CD4-positive, alpha-beta T cell treated with Interleukin-4 for 1 hour (primary cell): Measurements from ENCODE around the gene HINFP.
"Not testable (repeated sequence)": the region's sequence is repeated elsewhere in the genome, so short reads cannot be mapped to it uniquely, and the experiment has no call there.

Experiments
- DNase-seq, 2 donors: peaks; one replicate each; pipeline ENCODE4 v3.0.0-alpha.2; 2020 to 2022

HINFP gene

DNA sequence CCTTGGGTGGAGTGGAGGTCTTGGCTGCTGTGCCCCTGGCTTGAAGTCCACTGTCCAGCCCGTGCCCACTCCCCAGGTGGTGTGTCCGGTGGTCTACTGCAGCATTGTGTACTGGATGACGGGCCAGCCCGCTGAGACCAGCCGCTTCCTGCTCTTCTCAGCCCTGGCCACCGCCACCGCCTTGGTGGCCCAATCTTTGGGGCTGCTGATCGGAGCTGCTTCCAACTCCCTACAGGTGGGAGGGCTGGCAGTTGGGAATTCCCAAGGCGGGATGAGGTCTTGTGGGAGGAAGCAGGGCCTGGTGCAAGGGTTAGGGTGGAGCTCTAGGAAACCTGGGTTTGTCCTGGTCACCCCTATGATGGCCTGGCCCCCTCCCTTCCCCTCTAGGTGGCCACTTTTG, 38.8 kb downstream of the HINFP start:
- no peak for DNase-seq

DNA sequence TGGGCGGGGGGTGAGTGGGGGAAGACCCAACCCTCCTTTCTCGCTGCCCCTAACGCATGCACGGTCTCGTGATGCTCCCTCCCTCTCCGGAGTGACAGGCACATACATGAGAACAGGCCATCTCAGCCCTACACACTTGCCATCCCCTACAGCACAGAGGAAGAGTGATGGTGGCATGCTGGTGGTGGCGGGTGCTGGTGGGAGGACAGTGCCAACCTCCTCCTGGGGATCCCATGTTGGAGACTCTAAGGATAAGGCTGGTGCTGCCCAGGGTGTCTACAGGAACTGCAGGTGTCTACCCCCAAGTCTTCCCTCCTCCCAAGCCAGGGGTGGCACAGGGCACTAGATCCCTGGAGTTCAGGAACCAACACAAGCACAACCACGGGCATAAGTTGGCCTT, 40.5 kb downstream of the HINFP start:
- no peak for DNase-seq

DNA sequence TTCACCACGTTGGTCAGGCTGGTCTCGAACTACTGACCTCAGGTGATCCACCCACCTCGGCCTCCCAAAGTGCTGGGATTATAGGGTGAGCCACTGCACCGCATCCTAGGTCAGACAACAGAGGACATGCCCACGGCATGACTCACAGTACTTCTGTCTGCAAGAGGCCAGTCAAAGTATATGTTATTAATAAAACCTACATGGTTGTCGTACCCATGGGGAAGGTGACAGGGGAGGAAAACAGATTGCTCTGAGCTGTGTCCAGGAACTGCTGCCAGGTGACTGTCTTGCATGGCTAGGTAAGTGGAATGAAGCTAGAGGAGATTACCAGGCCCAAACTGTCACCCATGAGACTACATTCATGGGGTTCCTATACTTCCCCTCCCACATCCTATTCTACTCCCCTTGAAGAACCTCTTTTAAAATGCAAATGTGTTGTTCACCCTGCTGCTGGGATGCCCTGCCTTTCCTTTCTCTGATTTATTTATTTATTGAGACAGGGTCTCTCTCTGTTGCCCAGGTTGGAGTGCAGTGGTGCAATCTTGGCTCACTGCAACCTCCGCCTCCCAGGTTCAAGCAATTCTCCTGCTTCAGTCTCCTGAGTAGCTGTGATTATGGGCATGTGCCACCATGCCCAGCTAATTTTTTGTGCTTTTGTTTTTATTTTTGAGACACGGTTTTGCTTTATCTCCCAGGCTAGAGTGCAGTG, 45.1 kb downstream of the HINFP start:
- DNase-seq = no peak

DNA sequence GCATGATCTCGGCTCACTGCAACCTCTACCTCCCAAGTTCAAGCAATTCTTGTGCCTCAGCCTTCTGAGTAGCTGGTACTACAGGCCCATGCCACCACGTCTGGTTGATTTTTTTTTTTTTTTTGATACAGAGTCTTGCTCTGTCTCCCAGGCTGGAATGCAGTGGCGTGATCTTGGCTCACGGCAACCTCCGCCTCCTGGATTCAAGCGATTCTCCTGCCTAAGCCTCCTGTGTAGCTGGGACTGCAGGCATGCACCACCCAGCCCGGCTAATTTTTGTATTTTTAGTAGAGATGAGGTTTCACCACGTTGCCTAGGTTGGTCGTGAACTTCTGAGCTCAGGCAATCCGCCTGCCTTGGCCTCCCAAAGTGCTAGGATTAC, 45.7 kb downstream of the HINFP start:
- not testable (repeated sequence) for DNase-seq

DNA sequence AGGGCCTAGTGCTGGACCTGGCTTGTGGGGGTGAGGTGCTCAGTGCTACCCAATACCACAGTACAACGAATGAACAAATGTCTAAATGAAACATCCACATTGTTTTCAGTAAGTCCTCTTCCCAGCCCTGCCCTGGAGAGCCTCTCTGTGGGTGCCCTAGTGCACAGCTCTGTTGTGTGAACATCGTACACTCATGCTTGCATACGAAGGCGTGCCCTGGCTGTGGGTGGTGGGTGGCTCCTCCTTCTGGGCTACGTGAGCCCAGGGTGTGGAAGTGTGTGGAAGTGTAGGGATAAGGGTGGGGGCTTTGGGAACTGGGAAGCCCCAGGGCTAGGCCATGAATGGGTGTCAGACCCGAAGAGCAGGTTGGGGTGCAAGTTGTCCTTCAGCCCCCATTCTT, 46.6 kb downstream of the HINFP start:
- no peak for DNase-seq

DNA sequence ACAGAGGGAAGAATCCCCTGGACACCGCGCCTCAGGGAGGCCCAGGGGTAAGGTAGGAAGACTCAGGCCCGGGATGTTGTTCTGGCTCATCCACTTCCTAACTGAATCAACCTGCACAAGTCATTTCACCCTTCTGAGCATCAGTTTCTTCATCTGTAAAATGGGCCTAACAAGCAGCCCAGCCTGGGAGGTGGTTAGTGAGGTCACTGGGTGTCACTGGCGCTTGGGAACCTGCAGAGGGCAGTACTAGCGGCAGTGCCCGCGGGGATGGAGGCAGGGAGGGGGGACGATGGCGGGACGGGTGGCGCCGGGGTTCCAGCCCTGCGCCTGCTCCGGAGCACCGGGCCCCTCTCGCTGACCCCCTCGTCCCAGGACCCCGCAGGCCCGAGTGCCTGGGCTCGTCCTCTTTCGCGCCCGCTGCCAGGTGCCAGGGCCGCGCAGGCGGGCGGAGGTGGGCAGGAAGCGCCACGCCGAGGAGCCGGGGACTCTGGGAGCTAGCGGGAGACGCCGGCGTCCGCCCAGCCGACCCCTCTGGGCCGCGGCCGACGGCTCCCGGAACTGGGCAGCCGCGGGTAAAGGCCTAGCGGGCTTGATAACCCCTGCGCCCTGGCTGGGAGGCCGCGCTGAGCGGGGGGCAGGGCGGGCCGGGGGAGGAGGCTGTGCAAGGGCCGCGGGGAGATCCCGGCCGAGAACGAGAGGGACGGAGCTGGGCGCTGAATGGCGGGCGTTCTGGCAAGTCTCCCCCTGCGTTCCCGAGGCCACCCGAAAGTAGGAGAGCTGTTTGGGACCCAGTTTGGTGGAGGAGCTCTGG, 47.3 kb downstream of the HINFP start, which contains the start of gene NLRX1:
Gene NLRX1, plus strand, starts transcription at position 255 of the 811 bp plus-strand sequence. CDS start 2,679 bp downstream, outside the sequence.
- DNase-seq = peak; percentile 86 to 87

DNA sequence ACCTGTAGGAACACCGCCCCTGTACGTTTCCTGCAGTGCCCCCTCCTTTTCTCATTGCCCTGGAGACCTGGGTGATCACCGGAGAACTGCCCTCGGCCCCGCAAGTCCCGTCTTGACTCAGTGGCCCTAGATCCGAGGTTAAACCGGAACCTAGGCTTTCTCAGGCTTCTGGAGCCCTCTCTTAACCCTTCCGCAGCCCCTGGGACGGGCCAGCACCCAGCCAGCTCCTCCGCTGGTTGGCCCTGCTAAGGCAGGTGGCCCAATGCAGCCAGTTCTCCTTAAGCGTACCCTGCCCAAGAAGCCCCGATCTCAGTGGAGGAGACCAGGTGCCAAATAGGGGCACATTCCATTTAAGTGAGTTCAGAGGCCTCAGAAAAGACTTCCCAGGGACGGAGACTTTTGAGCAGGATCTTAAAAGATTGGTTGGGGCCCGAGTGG, 47.9 kb downstream of the HINFP start:
- peak in 1 of 2 donors; percentile 22 for DNase-seq

DNA sequence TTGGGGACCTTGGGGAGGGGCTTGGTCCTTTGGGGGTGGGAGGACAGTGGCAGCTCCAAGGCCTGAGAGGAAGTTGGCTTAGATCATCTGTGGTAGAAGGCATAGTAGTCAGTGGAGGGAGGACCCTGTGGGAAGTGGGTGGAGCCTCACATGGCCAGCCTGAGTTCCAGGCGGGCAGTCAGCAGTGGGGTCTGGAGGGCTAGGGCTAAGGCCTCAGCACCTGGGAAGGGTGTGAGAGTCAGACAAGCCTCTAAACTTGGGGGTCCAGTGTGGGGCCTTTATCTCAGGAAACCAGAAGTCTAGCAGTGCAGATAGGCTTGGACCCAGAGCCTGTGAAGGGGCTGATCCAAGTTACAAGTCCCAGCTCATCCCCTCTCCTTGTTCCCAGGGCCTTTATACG, 51.1 kb downstream of the HINFP start:
- no peak for DNase-seq

DNA sequence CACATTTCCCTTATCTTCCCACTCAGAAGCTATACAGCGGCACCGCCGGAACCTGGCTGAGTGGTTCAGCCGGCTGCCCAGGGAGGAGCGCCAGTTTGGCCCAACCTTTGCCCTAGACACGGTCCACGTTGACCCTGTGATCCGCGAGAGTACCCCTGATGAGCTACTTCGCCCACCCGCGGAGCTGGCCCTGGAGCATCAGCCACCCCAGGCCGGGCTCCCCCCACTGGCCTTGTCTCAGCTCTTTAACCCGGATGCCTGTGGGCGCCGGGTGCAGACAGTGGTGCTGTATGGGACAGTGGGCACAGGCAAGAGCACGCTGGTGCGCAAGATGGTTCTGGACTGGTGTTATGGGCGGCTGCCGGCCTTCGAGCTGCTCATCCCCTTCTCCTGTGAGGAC, 52.1 kb downstream of the HINFP start:
- no peak for DNase-seq

DNA sequence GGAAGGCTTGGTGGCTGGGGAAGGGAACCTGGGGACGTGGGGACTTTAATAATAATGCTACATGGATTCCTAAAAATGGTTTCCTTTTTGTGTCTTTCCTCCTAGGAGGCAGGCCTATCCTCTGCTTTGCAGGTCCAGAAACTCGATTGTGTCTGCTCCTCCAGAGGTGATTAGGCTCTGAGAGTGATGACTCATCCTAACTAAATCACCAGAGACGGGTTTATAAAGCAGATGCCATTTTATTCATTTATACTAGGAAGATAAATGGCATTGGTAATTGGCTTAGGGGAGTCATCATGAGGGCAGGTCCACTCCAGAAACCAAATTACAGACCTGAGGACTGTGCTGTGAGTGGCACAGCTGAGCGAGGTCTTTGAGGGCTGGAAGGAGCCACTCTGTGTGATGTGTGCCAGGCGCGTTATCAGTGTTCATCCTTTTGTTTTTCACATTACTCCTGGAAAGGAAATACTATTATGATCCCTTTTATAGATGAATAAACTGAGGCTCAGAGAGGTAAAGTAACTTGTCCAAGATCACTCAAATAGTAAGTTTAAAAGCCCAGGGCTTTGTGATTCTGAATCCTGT, 54.2 kb downstream of the HINFP start:
- no peak for DNase-seq

DNA sequence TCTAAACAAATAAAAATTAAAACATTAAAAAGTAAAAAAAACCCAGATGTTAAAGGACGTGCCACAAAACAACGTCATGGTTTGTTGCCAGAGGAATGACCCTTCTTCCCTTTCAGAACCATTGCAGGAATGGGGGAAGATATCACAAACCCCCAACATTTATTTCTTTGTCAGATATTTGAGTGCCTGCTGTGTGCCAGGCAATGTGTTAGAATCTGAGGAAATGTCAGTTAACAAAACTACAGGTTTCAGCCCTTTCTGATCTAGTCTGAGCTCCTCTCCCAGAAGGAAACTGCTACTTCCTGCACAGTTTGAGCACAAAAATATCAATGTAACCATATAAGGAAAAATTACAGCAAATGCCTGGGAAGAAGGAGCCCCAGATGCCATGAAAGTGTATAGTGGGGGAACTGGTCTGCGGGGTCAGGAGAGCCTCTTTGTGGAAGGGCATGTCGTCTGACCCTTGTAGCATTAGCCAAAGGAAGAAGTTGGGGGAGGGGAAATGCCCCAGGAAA, 56.8 kb downstream of the HINFP start:
- DNase-seq = no peak

DNA sequence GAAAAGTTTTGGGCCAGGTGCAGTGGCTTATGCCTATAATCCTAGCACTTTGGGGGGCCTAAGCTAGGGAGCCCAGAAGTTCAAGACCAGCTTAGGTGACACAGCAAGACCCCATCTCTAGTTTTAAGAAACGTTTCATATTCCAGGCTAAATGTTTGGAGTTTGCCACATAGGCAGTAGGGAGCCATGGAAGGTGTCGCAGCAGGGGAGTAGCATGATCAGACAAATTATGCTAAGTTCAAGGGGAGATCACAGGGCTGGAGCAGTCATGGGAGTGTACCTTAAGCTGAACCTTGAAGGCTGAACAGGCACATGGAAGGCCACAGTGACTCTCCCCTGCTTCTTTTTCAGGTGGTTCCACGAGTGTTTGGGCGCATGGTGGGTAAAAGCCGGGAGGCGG, 58.0 kb downstream of the HINFP start:
- DNase-seq = no peak

DNA sequence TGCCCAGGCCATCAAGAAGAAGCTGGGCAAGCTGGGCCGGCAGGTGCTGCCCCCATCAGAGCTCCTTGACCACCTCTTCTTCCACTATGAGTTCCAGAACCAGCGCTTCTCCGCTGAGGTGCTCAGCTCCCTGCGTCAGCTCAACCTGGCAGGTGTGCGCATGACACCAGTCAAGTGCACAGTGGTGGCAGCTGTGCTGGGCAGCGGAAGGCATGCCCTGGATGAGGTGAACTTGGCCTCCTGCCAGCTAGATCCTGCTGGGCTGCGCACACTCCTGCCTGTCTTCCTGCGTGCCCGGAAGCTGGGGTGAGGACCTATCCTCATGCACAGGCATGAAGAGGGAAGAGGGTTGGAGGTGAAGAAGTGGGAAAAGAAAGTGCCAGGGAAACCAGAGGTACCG, 58.6 kb downstream of the HINFP start:
- DNase-seq = no peak

DNA sequence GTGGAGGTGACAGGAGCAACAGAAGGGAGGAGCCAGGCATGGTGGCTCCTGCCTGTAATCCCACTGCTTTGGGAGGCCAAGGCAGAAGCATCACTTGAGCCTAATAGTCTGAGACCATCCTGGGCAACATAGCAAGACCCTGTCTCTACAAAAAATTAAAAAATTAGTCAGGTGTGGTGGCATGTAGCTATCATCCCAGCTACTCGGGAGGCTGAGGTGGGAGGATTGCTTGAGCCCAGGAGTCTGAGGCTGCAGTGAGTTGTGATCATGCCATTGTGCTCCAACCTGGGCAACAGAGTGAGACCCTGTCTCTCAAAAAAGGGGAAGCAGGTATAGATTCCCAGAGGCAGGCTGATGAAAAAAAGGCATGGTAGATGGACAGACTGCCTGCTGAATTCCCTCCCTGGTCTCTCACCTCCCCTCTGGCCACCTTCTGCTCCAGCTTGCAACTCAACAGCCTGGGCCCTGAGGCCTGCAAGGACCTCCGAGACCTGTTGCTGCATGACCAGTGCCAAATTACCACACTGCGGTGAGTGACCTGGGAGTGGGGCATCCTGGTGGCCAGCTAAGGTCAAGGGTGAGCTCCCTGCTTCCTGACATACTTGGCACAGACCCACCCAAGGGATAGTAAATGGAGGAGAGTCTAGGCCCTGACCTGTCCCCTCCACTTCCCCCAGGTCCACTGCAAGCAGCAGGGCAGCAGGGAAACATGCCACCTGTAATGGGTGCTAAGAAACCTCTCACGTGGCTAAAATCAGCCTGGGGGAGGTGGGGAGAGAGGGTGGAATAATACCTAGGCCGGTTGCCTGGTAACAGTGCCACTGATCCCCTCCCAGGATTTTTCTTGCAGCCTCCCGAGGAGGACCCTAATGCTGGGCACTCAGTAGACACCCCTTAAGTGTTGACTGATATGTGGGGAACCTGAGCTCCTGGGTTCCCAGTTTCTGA, 59.6 kb downstream of the HINFP start:
- DNase-seq = no peak

DNA sequence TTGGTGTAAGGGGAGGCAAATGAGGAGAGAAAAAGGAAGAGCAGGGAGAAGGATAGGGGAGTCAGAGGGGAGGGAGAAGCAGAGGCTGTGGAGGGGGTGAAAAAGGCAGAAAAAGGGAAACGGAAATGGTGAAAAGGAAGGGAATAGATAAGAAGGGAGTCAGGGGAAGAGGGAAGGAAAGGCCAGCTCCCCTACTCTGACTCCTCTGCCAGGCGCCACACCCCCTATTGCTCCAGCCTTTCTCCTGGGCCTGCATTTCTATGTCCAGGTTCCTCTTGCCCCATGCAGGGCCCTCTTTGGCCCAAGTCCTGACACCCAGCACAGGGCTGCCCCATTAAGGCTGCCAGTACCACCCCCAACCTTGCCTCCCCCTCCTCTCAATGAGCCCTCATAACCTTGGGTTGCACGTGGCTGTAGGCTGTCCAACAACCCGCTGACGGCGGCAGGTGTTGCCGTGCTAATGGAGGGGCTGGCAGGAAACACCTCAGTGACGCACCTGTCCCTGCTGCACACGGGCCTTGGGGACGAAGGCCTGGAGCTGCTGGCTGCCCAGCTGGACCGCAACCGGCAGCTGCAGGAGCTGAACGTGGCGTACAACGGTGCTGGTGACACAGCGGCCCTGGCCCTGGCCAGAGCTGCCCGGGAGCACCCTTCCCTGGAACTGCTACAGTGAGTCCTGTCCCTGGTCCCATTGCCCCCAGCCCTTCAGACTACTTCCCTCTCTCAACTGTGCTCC, 60.5 kb downstream of the HINFP start:
- DNase-seq = no peak

DNA sequence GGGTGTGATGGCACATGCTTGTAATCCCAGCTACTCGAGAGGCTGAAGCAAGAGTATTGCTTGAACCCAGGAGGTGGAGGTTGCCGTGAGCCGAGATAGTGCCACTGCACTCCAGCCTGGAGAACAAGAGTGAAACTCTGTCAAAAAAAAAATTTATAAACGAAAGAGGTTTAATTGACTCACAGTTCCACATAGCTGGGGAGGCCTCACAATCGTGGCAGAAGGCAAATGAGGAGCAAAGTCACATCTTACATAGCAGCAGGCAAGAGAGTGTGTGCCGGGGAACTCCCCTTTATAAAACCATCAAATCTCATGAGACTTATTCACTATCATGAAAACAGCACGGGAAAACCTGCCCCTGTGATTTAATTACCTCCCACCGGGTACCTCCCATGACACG, 63.0 kb downstream of the HINFP start:
- not testable (repeated sequence) for DNase-seq
